GM23248 (cell line): ENCODE data around the gene SOX30. TPM values are rescaled to one million over a fixed set of nuclear protein-coding genes. Genes with fewer than 3 reads are reported as not detected.

Source experiments
- DNase-seq: peaks from one replicate; pipeline ENCODE4 v3.0.0-alpha.2; 2015
- H2AFZ ChIP-seq: fragments of 200-600 bp; sonication (generic); 2 replicates; pipeline ENCODE4 v1.6.1; 2016; ENCODE audit warnings: antibody characterized with exemption
- H3F3A ChIP-seq: fragments of 200-600 bp; sonication (generic); 2 replicates; pipeline ENCODE4 v1.6.1; 2016; ENCODE audit warnings: mild to moderate bottlenecking, antibody characterized with exemption, mixed run types; ENCODE audit not compliant: insufficient read depth
- H3K27ac ChIP-seq: fragments of 200-600 bp; sonication (generic); 2 replicates; pipeline ENCODE4 v1.5.1; 2016; ENCODE audit warnings: mild to moderate bottlenecking
- H3K27me3 ChIP-seq: fragments of 200-600 bp; sonication (generic); replicated peaks from 2 replicates; pipeline ENCODE4 v1.6.1; 2016; ENCODE audit warnings: mild to moderate bottlenecking; ENCODE audit not compliant: insufficient read depth
- H3K36me3 ChIP-seq: fragments of 200-600 bp; sonication (generic); 2 replicates; pipeline ENCODE4 v1.6.1; 2016; ENCODE audit warnings: low read depth, mild to moderate bottlenecking
- H3K4me1 ChIP-seq: fragments of 200-600 bp; sonication (generic); 2 replicates; pipeline ENCODE4 v1.6.1; 2016; ENCODE audit warnings: mild to moderate bottlenecking; ENCODE audit not compliant: insufficient read depth
- H3K4me2 ChIP-seq: fragments of 200-600 bp; sonication (generic); one replicate; pipeline ENCODE4 v1.6.1; 2016; ENCODE audit warnings: mild to moderate bottlenecking; ENCODE audit not compliant: unreplicated experiment
- H3K4me3 ChIP-seq: fragments of 200-600 bp; sonication (generic); 2 replicates; pipeline ENCODE4 v1.5.1; 2016; ENCODE audit warnings: mild to moderate bottlenecking
- H3K79me2 ChIP-seq: fragments of 200-600 bp; sonication (generic); 2 replicates; pipeline ENCODE4 v1.6.1; 2016; ENCODE audit warnings: mild to moderate bottlenecking; ENCODE audit not compliant: insufficient read depth
- H3K9ac ChIP-seq: fragments of 200-600 bp; sonication (generic); 2 replicates; pipeline ENCODE4 v1.6.1; 2016; ENCODE audit warnings: mild to moderate bottlenecking
- H3K9me2 ChIP-seq: fragments of 200-600 bp; sonication (generic); 2 replicates; pipeline ENCODE4 v1.6.1; 2016; ENCODE audit warnings: mixed run types, mild to moderate bottlenecking, moderate library complexity; ENCODE audit not compliant: insufficient read depth
- H3K9me3 ChIP-seq: fragments of 200-600 bp; sonication (generic); one replicate; pipeline ENCODE4 v1.6.1; 2017; ENCODE audit warnings: low read depth
- H4K20me1 ChIP-seq: fragments of 200-600 bp; sonication (generic); 2 replicates; pipeline ENCODE4 v1.6.0; 2016; ENCODE audit not compliant: insufficient read depth
- EZH2 ChIP-seq: fragments of 200-600 bp; sonication (generic); IDR thresholded peaks from 2 replicates; pipeline ENCODE4 v1.6.1; 2018; ENCODE audit warnings: antibody characterized with exemption, mild to moderate bottlenecking; ENCODE audit not compliant: insufficient read depth, poor library complexity, severe bottlenecking
- EZH2phosphoT487 ChIP-seq: fragments of 200-600 bp; sonication (generic); IDR thresholded peaks from 2 replicates; pipeline ENCODE4 v1.6.1; 2018; ENCODE audit warnings: antibody characterized with exemption, moderate library complexity, mild to moderate bottlenecking, low read depth; ENCODE audit not compliant: insufficient read depth
- WGBS, 2 experiments: methylation state at CpG; one replicate each; pipeline ENCODE4 v1.1.6; 2015 to 2017; ENCODE audit warnings: low lambda C conversion rate in 2 of 2, low coverage in 1 of 2; ENCODE audit errors: missing lambda C conversion rate in 2 of 2; 5-methylcytosine and 5-hydroxymethylcytosine counted together
- in situ Hi-C: fragments of 300-500 bp; cut with MboI; formaldehyde crosslinking; loops from 2 replicates; pipeline ENCODE4 v1.15.0; 2020
- polyA plus RNA-seq: library from polyadenylated mRNA; unstranded; fragments of >200 nt; fragmentation: Nextera tagmentation; extraction: Ambion mirVana; gene quantifications from 2 replicates; pipeline ENCODE4 v1.2.1, GENCODE V29; 2016
- small RNA-seq: library from RNA; depleted of rRNA; stranded (forward); fragments of <200 nt; gene quantifications from one replicate; pipeline ENCODE3, GENCODE V24; 2014; ENCODE audit warnings: low read depth, low replicate concordance
- total RNA-seq: library from RNA; depleted of rRNA; stranded (reverse); fragments of >200 nt; shearing (Covaris generic); gene quantifications from 2 replicates; pipeline ENCODE4 v1.2.3, GENCODE V29; 2014; rRNA removed

The SOX30 gene
- total and polyA plus RNA-seq, 2 experiments from 2014 or later: 0.08 TPM; not detected in 1

DNA sequence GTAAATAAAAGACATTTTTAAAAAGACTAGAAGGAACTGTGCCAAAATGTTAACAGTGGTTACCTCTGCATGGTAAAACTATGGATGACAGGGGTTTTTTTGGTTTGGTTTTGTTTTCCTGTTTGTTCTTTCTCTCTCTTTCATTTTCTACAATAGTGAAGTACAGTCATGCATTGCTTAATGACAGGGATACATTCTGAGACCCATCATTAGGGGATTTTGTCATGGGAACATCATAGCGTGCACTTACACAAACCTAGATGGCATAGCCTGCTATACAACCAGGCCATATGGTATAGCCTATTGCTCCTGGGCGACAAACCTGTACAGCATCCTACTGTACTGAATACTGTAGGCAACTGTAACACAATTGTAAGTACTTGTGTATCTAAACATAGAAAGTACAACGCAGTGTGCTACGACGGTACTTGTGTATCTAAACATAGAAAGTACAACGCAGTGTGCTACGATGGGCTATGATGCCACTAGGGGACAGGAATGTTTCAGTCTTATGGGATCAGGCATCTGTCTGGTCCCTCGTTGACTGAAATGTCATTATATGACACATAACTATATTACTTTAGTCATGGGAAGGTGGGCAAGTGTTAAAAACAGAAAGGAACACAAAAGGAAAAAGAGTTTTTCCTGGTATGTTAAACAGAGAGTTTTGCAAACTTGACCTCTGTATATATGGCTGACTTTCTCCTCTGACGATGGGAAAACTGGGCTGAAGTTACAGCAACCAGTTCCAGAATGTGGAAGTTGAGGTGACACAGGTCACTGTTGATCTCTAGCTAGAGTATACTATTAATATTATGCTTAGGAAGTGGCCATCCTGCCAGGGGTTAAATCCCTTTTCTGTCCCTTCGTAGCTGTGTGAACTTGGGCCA is 69.3 kb downstream of the SOX30 start:
- no peaks in the 10 kb centered on the region for H3K4me1 ChIP-seq
- no peak overlapping the region for H3K4me2 ChIP-seq
- H2AFZ ChIP-seq: no peak overlapping the region
- H3K9me2 ChIP-seq: no peaks in the 10 kb centered on the region
- no peak overlapping the region for H3K9ac ChIP-seq
- H3K4me3 ChIP-seq: no peak overlapping the region
- no peaks in the 10 kb centered on the region for H3K36me3 ChIP-seq
- WGBS, 2 experiments: 75 to 78% methylated on average over 10 of the region's 10 CpGs
- H3K27ac ChIP-seq: no peak overlapping the region
- H3K27me3 ChIP-seq: no peaks in the 10 kb centered on the region
- no peak for DNase-seq
- TF ChIP-seq EZH2phosphoT487 (no peak), EZH2 (no peak)
- H4K20me1 ChIP-seq: no peaks in the 10 kb centered on the region
- no peaks in the 10 kb centered on the region for H3K9me3 ChIP-seq
- in situ Hi-C loops: no loop called here
- H3F3A ChIP-seq: no peaks in the 10 kb centered on the region
- no peaks in the 10 kb centered on the region for H3K79me2 ChIP-seq

GRCh38 chr5:157581901-157582300 is 70.3 kb downstream of the SOX30 start:
- Histone ChIP-seq H3K9me2 (no peaks in the 10 kb centered on the region), H3K27me3 (no peaks in the 10 kb centered on the region), H3K79me2 (no peaks in the 10 kb centered on the region), H3K4me2 (no peak overlapping the region), H4K20me1 (no peaks in the 10 kb centered on the region), H3K9me3 (no peaks in the 10 kb centered on the region), H3K4me1 (no peaks in the 10 kb centered on the region), H3K36me3 (no peaks in the 10 kb centered on the region), H2AFZ (no peak overlapping the region), H3K9ac (no peak overlapping the region), H3F3A (no peaks in the 10 kb centered on the region), H3K4me3 (no peak overlapping the region), H3K27ac (no peak overlapping the region)
- TF ChIP-seq EZH2phosphoT487 (no peak), EZH2 (no peak)
- 84 to 88% methylated on average over 5 of the region's 5 CpGs for WGBS, 2 experiments
- DNase-seq: no peak
- in situ Hi-C loops: no loop called here

- 91 to 93% methylated on average over 6 of the region's 6 CpGs for WGBS, 2 experiments
- Histone ChIP-seq H3K4me3 (no peak overlapping the region), H3K9me3 (no peaks in the 10 kb centered on the region), H3K4me1 (peaks cover 13% of the 10 kb centered on the region), H3F3A (peaks cover 6% of the 10 kb centered on the region; the same call in 1 of the 2 replicates), H3K27ac (no peak overlapping the region), H2AFZ (no peak overlapping the region), H3K4me2 (no peak overlapping the region), H3K79me2 (peaks cover 20% of the 10 kb centered on the region), H4K20me1 (no peaks in the 10 kb centered on the region), H3K9ac (no peak overlapping the region), H3K9me2 (no peaks in the 10 kb centered on the region), H3K27me3 (no peaks in the 10 kb centered on the region), H3K36me3 (no peaks in the 10 kb centered on the region)
- TF ChIP-seq EZH2: no peak
- in situ Hi-C loops: no loop called here
- no peak for DNase-seq
Observed at GRCh38 chr5:157578079-157578780, 74.0 kb downstream of the SOX30 start.

DNA sequence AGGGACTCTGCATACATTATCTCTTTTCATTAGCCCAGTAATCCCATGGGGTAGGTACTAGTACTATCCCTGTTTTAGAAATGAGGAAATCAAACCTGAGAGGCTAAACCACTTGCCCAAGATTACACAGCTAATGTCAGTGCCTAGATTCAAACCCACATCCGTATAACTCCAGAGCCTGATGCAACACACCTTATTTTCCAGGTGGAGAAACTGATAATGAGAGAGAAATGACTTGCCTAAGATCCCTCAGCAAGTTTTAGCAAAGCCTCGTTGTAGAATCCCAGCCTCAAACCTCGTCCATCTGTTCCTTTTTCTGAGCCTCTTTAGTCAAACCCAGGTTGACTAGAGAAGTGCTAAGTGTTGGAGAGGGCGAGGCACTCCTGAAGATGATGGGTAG is 75.6 kb downstream of the SOX30 start:
- H3K27ac ChIP-seq: no peak overlapping the region
- in situ Hi-C loops: no loop called here

More for the DNA sequence above, 75.6 kb downstream of the SOX30 start:
- WGBS, 2 experiments: 78 to 80% methylated on average over 4 of the region's 4 CpGs
- no peak overlapping the region for H3K4me2 ChIP-seq
- no peaks in the 10 kb centered on the region for H3K36me3 ChIP-seq
- H3F3A ChIP-seq: peaks cover 20% of the 10 kb centered on the region; the same call in 1 of the 2 replicates
- peaks cover 19% of the 10 kb centered on the region for H3K4me1 ChIP-seq
- 0 out of 2 replicates have a peak overlapping the region, but pooled peaks have one; percentile 90 for H3K4me3 ChIP-seq
- H3K79me2 ChIP-seq: peaks cover 34% of the 10 kb centered on the region
- H3K9me2 ChIP-seq: no peaks in the 10 kb centered on the region
- DNase-seq: no peak
- TF ChIP-seq EZH2phosphoT487: no peak
- no peak for TF ChIP-seq EZH2
- H4K20me1 ChIP-seq: no peaks in the 10 kb centered on the region
- no peaks in the 10 kb centered on the region for H3K9me3 ChIP-seq
- no peaks in the 10 kb centered on the region for H3K27me3 ChIP-seq
- H2AFZ ChIP-seq: peak overlapping the region; percentile 89; the same call in 1 of the 2 replicates
- no peak overlapping the region for H3K9ac ChIP-seq

Small RNA genes lying within 50 kb of the gene (small RNA-seq; reads per million reads assigned to genes)
- not detected for gene RNU6-390P

Other genes with a start within 250 kb of the SOX30 start
- gene NIPAL4, start 192.2 kb downstream of the SOX30 start, total RNA-seq: not detected in 2 replicates
- gene NIPAL4, start 192.2 kb downstream of the SOX30 start, polyA plus RNA-seq: not detected in 2 replicates
- gene ADAM19, start 76.7 kb downstream of the SOX30 start, total RNA-seq: 20.5 and 21.1 TPM in 2 replicates
- 18.1 and 18.8 TPM in 2 replicates for gene ADAM19, start 76.7 kb downstream of the SOX30 start, polyA plus RNA-seq
- not detected in 2 replicates for gene C5orf52, start 19.1 kb upstream of the SOX30 start, total RNA-seq
- not detected in 2 replicates for gene C5orf52, start 19.1 kb upstream of the SOX30 start, polyA plus RNA-seq
- 10.3 and 12.3 TPM in 2 replicates for gene THG1L, start 79.0 kb upstream of the SOX30 start, total RNA-seq
- gene THG1L, start 79.0 kb upstream of the SOX30 start, polyA plus RNA-seq: 6.9 and 8.9 TPM in 2 replicates
- 2.1 and 4.0 TPM in 2 replicates for gene LSM11, start 91.3 kb upstream of the SOX30 start, total RNA-seq
- gene LSM11, start 91.3 kb upstream of the SOX30 start, polyA plus RNA-seq: 0.52 and 0.79 TPM in 2 replicates
- gene CLINT1, start 206.7 kb upstream of the SOX30 start, total RNA-seq: 56.1 and 70.9 TPM in 2 replicates
- gene CLINT1, start 206.7 kb upstream of the SOX30 start, polyA plus RNA-seq: 68.4 and 69.3 TPM in 2 replicates